Right lobe of liver (tissue), 4 donors: ENCODE data around the gene ZFYVE19.

Experiments used
- CTCF ChIP-seq, 4 donors: fragments of 200-600 bp in 3 of 4; fragments of 450-650 bp in 1 of 4; IDR thresholded peaks; one replicate each; pipeline versions ENCODE4 v1.5.1 to v1.8.0; 2016 to 2022; ENCODE audit warnings: antibody characterized with exemption in 4 of 4, mild to moderate bottlenecking in 2 of 4
- POLR2A ChIP-seq: fragments of 450-650 bp; IDR thresholded peaks from one replicate; pipeline ENCODE4 v1.6.1; 2017; ENCODE audit warnings: antibody characterized with exemption, mild to moderate bottlenecking
- donor health status: DM: no; HTN: no; CAD: no.
- donor health status: DM: no; HTN: no; CAD: no.
- donor health status: DM: no; HTN: yes; CAD: no.

DNA sequence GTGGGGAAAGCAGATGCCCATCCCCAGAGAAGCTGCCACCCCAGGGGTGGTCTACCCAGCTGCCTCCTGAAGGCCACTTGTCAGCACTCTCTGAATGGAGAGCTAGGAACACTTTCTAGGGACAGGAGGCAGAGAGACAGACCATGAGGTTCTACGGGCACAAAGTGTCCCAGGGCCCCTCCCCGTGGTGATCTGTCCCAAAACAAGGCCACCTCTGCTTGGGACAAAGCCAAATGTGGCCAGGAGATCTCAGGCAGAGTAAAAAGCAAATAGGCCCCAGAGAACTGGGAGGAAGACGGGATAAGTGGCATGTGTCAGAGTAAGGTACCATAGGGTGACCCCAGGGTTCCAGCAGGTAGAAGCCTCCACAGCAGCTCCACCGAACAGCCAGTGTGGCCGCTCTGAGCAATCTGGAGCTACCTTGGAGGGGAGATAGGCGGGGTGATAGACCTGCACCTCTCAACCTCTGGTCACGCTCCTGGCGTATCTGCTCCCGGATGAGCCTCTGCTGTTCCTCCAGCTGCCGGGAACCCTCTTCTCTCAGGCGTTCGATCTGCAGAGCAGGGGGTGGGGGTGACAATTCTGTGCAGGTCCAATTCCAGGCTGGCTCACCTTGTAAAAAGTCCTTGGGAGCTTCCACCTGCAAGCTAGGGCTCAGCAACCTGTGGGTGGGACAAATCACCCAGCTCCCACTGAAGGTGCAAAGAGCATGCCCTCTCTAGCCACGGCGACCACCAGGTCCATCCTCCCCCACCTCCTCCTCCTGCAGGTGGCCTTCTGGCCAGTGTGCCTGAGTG is 31.0 kb upstream of the ZFYVE19 start:
- TF ChIP-seq POLR2A (no peak), CTCF (IDR thresholded peaks at IDR 0.05) (no peak)
